GM19463 (cell line): Measurements from ENCODE around the gene SLC35F4.
A peak's percentile ranks its signal among the peaks of the same experiment; 100 is the strongest.
"Not testable (repeated sequence)": the region's sequence is repeated elsewhere in the genome, so short reads cannot be mapped to it uniquely, and the experiment has no call there.

ENCODE experiments used
- ATAC-seq: cut with Tn5 transposase; IDR thresholded peaks from one replicate; pipeline ENCODE4 v1.9.1; 2021; ENCODE audit warnings: mild to moderate bottlenecking, moderate library complexity; ENCODE audit not compliant: unreplicated experiment

The SLC35F4 gene

DNA sequence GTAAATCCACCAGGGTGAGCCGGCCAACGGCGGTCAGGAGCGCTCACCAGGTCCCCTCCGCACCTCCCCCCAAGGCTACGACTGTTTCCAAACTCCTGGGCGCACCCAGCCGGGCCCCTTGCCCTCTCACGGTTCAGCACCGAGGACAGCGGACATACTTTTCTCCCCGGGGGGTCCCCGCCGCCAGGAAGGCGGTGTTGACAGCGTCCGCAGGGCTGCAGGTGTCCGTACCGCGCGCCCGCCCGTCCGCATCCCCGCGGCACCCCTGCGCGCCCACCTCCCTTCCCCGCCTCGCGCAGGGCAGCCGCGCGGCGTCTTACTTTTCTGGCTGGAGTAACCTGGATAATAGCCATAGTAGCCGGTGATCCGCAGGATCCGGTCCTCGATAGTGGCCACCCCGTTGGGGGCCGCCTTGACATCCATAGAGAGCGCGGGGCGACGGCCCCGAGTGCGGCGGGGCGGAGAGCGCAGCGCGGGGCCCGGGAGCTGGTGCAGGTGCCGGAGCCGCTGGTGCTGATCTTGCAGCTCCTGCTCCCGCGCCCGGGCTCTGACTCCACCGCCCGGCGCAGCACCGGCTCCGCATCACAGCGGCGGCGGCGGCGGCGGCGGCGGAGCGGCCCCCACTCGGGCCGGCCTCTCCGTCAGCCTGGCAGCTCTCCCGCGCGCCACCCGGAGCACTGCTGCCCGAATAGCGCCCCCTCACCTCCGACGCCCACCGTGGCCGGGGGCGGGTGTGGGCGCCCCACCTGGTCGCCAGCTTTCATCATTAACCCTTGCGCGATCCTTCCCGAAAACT is at the start of gene SLC35F4:
Gene SLC35F4, minus strand, starts transcription at position 690 of the 796 bp plus-strand sequence.
- ATAC-seq: no peak

DNA sequence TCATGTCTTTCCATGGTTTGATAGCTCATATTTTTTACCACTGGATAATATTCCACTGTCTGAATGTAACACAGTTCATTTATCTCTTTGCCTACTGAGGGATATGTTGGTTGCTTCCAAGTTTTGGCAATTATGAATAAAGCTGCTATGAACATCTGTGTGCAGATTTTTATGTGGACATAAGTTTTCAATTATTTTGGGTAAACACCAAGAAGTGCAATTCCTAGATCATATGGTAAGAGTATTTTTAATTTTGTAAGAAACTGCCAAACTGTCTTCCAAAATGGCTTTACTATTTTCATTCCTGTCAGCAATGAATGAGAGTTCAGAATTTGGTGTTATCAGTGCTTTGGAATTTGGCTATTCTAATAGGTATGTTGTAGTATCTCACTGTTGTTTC is 43.7 kb upstream of the SLC35F4 start:
- ATAC-seq: no peak

DNA sequence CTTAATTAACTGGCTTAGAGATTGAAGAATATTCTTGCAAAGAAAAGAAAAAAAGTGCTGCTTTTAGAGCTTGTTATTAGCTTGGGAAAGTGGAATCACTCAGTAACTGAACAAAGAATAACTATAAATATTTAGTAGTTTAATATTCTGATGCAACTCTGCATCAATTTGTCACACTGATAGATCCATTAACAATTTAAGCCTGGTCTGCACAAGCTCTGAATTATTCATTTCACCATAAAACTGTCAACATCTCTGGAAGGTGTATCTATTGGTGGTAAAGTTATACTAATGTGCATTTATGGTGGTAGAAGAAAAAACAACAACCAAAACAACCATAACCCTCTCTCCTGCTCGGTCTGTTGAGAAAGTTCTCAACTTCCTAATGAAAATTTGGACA is 38.1 kb upstream of the SLC35F4 start:
- no peak for ATAC-seq

DNA sequence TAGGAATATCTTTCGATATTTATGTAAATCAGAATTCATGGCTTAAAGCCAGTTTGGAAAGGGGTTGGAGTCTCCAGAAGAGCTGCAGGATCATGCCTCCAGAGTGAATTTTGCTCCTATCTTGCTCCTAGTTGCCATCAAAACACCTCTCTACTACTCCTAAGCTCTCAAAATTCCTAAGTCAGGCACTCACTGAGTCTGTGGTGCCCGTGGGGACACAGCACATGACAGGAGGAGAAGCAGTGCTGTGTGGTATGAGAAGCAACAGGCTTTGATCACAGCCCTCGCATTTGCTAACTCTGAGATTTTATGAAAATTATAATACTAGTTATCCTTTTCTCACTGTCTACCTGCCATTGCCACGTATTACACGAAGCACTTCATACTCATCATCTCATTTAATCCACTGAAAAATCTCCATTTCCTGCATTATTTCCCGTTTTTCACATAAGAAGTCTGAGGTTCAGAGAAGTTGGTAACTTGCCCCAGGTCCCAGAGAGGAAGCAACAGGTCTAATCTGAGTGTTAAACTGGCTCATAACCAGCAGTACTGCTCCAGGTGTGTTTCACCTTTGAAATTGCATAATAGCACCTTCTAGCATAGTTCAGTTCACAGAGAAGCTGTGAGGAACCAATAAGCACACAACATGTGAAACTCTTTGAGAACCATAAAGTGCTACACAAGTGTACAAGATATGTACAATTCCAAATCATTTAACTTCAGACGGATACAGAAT is 33.1 kb upstream of the SLC35F4 start:
- no peak for ATAC-seq

DNA sequence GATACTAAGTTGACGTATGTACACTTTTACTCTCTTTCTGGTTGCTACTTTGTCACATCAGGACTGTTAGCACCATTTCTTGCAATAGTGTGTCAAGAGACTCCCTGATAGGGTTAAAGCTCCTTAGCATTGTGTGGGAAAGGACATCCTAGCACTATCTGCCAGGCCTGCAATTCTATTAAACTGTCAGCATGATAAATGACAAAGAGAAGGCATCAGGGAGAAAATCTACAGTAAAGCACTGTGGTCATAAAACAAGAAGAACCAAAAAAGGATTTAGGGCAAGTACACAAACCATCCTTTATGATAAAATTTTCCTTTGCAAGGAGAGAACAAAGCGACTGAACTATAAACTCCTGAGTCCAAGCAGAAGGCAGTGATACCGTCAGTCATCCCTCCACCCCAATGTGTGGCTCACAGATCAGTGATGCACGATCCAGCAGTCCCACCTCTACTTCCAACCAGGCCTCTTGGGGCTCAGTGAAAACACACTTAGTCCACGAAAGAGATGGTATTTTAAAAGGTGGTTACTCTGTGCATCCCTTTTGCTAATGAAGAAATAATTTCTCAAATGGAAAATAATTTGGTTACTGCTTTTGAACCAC is 31.4 kb upstream of the SLC35F4 start:
- no peak for ATAC-seq

DNA sequence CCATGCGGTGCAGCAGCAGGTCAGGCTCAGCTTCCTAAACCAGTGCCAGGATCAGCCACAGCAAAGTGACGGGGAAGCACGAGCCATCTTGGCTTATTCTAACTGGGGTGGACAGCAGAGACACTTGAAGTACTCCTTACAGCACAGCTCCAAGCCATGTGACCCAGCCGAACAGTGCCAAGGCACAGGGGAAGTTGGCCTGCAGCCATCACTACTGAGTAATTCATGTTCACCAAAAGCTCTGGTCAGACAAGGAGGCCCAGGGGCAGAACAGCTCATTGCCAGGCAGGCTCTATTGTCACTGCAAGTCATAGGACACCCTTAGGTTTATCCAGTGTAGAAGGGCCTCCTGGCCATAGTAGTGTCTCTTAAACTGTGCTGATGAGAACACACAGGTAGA is 23.4 kb upstream of the SLC35F4 start:
- no peak for ATAC-seq

DNA sequence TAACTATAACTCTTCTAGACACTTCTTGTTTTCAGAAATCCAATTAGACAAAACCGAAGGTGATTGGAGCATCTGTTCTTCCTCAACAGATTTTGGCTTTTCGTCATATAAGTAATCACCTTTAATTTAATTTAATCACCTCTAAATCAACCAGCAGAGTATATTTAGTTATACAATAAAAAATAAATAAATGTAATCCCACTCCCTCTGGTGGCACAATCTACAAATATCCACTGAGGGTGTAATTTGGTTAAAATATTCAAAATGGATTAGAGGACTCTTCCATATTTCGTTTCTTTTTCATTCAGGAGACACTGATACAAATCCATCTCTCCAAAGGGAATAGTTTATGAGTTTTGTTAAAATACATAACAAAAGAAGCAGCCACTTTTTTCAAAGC is 18.3 kb upstream of the SLC35F4 start:
- ATAC-seq: no peak

DNA sequence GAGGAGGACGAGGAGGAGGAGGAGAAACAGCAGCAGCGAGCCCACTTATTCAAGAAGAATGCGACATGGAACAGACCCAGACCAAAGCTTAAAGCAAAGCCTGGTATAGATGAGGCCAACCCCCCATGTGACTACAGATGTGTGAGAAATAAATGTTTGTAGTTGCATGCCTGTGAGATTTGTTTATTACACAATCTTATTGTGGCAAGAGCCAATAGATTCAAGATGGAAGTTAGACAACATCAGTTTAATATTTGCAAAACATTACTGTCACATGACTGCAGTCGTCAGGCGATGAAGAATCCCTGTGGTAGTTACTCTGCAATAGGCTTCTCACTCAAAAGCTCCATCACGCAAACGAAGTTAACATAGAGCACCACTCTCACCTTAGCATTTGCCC is 17.2 kb upstream of the SLC35F4 start:
- no peak for ATAC-seq

DNA sequence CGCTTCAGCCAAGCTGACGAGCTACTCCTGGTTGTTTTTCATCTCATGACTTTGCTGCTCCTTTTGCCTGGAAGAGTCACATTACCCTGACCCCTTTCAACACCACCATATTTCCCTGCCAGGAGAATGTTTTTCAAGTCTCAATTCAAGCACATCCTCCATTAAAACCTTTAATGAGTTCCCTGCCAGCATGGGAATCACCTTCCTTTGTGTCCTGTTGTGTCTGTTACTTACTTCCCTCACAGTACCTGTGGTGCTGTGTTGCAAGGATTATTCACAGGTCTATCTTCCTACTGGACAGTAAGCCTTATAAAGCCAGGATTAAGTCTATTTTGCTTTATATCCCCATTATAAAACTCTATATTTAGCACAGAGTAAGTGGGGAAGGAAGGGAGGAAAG is 13.6 kb upstream of the SLC35F4 start:
- ATAC-seq: no peak

DNA sequence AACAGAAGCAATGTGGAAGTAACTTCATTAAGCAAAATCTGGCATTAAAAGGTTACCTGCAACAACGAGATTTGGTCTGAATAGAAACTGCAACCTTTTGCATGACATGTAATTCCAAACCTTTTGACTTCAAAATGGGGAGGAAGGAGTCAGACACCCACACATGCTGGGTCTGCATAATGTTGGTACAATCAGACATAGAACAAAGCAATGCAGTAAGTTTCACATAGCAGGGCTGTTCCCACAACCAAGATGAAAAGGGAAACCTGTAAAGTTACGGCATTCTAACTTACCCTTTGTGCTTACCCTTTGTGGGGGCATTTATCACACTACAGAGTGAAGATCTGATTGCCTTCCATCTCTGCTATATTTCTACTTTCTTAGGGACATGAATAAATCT is 10.1 kb upstream of the SLC35F4 start:
- no peak for ATAC-seq

DNA sequence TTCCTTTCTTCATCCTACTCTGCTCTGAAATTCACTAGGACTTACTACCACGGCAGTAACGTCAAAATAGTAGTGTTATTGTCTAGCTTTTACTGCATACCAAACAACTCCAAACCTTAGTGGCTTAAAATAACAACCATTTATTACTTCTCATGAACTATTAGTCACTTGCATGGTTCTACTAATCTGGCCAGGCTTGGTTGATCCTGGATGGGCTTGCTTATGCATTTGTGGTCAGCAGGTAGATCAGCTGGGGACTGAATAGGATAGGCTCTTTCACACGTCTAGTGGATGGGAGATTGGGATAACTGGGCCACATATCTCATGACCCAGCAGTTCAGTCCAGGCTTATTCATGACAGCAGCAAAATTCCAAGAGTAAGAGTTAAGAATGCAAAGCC is 9.4 kb upstream of the SLC35F4 start:
- no peak for ATAC-seq

DNA sequence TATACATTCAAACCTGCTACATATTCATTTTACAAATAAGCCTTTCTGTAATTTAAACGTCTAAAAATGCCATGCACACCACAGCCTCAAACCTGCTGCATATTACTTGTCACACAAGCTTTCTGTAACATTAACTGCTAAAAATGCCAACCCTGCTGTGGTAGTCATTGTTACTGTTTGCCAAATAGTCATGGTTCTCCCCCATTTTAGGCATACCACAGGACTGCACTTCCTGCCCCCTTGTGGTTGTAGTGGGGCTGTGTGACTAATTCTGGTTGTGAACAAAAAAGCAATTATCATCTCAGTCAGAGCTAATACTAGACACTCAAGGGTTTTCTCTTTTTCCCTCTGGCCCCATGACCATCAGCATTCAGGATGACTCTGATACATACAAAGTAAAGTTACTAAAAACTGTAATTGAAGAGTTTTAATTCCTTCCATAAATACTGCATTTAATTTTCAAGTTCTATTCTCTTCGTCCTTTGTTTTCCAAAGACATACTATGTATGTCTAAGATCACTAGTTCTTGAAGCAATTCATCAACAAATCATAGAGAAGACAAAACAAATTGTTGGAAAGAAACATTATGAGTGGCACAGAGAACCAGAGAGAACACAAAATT is 5.7 kb upstream of the SLC35F4 start:
- ATAC-seq: peak; percentile 79

DNA sequence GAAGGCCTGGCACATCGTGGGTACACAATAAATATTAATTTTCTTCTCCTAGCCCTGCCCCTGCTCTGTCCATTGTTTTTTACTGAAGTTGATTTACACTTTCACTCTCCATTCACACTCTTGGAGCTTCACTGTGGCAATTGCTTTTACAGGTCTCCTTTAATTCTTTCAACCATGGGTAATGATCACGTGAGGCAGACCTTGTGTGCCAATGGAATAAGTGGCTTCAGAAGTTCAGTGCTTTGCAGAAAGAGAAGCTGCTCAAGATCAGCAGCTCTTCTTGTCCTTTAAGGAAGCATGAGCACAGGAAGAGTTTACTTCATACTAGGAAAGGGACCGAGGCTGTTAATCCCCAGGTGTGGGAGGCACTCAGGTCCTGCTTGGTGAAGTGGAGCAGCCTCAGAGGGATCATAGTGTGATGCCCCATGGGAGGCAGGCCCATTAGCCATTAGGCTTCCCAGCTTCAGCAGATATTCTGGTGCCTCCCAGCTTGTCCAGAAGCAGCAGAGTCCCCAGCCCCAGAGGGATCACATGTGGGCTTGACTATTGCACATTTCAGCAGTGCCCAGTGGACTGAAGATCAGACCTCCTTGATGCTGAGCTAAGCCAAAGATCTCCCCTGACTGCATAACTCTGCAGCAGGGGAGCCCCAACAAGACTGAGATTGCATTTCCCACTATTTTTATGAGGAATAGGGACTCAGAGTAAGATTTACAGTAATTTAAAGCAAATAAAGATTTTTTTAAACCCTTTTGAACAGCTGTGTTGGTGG is 5.0 kb upstream of the SLC35F4 start:
- ATAC-seq: no peak

DNA sequence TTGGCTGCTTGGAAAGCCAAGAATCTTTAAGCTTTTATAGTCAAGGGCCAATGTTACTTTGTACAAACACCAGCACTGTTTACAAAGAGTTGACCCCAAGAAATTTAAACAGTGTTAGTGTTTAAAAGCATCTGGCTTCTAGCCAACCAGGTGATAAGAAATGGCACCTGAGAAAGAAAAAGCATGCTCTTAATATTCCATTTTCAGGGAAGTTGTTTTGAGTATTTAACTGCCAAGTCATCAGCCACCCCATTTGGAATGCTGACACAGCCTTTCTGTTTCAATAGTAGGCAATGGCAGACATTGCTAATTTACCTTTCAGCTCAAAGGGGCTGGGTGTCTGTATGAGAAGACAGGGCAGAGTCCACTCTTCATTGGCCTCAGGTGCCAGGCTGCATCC is 3.7 kb upstream of the SLC35F4 start:
- ATAC-seq: no peak

DNA sequence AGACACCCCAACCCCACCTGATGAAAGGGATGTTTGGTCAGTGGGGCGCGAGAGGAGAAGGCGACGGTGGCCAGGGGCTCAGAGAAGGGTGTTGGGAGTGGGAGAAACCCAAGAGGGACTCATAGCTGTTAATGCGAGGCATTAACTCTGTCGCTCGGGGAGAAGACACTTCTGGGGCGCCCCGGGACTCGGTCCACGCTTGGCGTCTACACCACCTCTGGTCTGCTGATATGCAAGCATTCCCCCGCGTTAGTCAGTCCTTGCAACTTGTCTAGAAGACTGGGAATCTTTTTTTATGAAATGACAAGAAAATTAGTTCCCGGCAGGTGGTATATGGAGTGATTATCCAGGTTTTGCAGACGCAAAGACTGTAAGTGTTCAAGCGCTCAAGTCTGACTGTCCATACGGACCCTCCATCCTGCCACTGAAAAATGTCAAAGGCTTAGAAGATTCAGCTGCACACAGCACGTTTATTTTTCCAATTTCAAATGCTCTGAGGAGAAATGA is 360 bp upstream of the SLC35F4 start:
- no peak for ATAC-seq

DNA sequence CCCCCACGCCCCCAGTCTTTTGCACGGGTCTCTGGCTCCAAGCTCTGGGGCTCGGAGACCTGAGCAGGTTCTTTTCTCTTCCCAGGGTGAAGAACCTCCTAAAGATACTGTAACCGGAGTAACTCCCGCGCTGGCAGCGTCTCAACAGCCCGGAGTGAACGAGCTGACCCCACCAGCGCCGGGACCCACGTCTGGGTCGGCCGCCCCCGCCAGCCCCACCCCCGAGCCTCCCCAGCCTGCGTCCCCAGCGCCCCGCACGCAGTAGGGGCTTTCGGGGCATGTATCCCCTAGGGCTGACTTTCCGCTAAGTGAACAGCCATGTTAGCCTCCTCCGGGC is 858 bp downstream of the SLC35F4 start:
- ATAC-seq: no peak

DNA sequence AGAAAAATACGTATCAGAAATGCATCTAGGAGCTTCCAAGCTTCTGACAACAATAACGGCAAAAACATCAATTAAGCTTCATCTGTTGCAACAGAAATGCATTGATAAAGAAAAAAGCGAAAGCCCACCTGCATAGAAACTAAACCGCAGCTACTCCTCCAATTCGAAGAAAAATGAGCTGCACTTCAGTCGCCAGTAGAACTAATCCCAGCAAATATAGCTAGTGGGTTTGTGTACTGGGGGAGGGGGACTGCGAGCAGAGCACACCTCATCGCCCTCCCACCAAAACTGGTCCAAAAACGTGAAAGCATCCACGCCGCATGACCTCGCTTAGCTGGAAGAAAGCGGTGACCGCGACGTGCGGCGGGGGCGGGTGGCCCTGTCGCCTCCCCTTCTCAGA is 1.2 kb downstream of the SLC35F4 start:
- no peak for ATAC-seq

DNA sequence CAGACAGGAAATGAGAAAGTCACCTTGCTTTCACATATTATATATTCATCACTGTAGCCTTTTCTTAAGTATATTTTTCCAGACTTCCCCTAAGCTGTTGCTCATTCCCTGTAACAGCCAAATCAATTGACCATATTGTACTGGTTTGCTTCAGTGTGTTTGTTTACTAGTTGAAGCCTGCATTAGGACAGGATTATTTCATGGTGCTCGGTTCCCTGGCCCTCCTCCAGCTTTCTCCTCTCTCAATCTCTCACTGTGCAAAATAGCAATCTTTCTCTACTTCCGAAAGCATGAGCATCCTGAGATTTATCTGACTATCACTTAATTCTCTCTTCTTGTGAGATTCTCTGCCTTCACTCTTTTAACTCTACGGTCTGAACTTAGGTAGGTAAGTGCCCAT is 2.4 kb downstream of the SLC35F4 start:
- no peak for ATAC-seq

DNA sequence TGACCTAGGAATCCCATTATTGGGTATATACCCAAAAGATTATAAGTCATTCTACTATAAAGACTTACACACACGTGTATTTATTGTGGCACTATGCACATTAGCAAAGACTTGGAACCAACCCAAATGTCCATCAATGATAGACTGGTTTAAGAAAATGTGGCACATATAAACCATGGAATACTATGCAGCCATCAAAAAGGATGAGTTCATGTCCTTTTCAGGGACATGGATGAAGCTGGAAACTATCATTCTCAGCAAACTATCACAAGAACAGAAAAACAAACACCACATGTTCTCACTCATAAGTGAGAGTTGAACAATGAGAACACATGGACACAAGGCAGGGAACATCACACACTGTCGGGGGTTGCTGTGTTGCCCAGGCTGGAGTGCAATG is 10.2 kb downstream of the SLC35F4 start:
- ATAC-seq: not testable (repeated sequence)

DNA sequence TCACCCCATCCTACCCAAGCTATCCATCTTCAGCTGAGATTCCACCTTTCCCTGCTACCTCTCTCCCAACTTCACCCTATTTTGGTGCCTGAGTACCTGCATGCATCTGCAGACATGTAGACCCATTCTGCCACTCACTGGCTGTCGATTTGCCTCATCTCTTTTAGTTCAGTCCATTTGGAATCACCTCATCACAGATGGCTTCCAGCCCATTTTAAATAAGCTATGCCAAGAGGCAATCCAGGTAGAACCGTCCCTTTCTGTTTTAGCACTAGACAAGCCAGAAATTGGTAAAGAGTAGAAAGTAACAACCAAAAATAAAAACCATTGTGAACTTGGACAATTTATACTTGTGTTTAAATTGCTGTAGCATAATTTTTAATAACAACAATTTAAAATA is 11.3 kb downstream of the SLC35F4 start:
- no peak for ATAC-seq

DNA sequence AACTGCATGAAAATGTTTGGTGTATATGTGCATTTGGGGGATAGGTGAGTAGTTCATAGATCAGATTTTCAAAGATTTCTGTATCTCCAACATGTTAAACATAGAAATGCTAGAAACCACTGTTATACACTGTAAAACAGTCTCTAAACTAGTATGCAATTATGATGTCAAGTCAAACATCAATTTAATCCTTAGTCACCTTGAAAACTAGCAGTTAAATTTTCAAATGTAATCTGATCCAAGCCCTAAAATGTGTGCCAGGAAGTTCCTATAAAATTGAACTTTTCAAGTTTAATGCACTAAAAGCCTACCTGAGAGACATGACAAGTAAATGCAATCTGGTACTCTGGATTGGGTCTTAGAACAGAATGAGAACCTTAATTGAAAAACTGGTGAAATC is 14.5 kb downstream of the SLC35F4 start:
- no peak for ATAC-seq
